Measurements from ENCODE around the gene CREBZF. TPM values are rescaled to one million over a fixed set of nuclear protein-coding genes. Genes with fewer than 3 reads are reported as not detected.

The CREBZF gene
- total and polyA plus RNA-seq, 2 donors (not counting 1 experiment from before 2014, with no cell fraction given), result 64.9 to 109 TPM

GRCh38 chr11:85685820-85686459, 21.0 kb upstream of the CREBZF start, which contains the start of gene CCDC89:
Gene CCDC89, minus strand, starts transcription at chr11:85686195. Its CDS starts 65 bp downstream, at chr11:85686130.
- Mint-ChIP-seq H3K9me3 (ENCODE audit: insufficient read depth) (no peaks in the 10 kb centered on the region), H3K4me3 (no peak within 1 kb of the TSS), H3K27ac (no peak within 1 kb of the TSS), H3K4me1 (peaks cover 17% of the 10 kb centered on the region), H3K27me3 (peaks cover 3% of the 10 kb centered on the region)
- H4K20me1 ChIP-seq (ENCODE audit: control insufficient read depth, insufficient read depth, low read length, poor library complexity, severe bottlenecking), result no peaks in the 10 kb centered on the region
- H2AFZ ChIP-seq (ENCODE audit: insufficient read depth, low read depth, low read length, poor library complexity, severe bottlenecking), result no peak within 1 kb of the TSS
- CTCF ChIA-PET, result interaction anchor here (0.9 kb wide), 1 partner anchor 11 kb away, joined by 3 read pairs; no protein-coding TSS in a partner anchor
- TF ChIP-seq CTCF (IDR thresholded peaks at IDR 0.05), result no peak
- TF ChIP-seq EZH2 (IDR thresholded peaks at IDR 0.05; ENCODE audit: borderline replicate concordance, insufficient read depth, low read depth, low read length, poor library complexity, severe bottlenecking), result no peak
- H3K27ac ChIP-seq (ENCODE audit: low read length in 2 of 2), result no peak within 1 kb of the TSS
- peaks cover 0 to 4% of the 10 kb centered on the region in 2 donors for H3K4me1 ChIP-seq (ENCODE audit: control insufficient read depth in 2 of 2, insufficient read depth in 2 of 2, low read length in 2 of 2)
- ATAC-seq (ENCODE audit: low read depth), result no peak
- no peak within 1 kb of the TSS for H3K9ac ChIP-seq (ENCODE audit: low read length)
- no peaks in the 10 kb centered on the region for H3K9me3 ChIP-seq (ENCODE audit: control extremely low read depth in 1 of 3, control insufficient read depth in 2 of 3, insufficient read depth in 1 of 3, low read length in 2 of 3)
- no peaks in the 10 kb centered on the region for H3K36me3 ChIP-seq (replicated peaks in 1 of 2; ENCODE audit: control extremely low read depth in 1 of 2, control insufficient read depth in 1 of 2, extremely low read depth in 1 of 2, insufficient read depth in 2 of 2, low read length in 1 of 2)
- no peak within 1 kb of the TSS for H3K4me3 ChIP-seq (ENCODE audit: control extremely low read depth in 1 of 5, extremely low read depth in 1 of 5, insufficient read depth in 1 of 5, low read depth in 2 of 5, low read length in 4 of 5)
- no peak for DNase-seq
- H3K4me2 ChIP-seq (replicated peaks; ENCODE audit: low read depth, low read length, poor library complexity, severe bottlenecking), result no peak within 1 kb of the TSS
- intact Hi-C loops (cut with micrococcal nuclease), result no loop called here
- WGBS (ENCODE audit: insufficient coverage), result 95% methylated on average over 10 of the region's 13 CpGs
- peaks cover 3% of the 10 kb centered on the region for H3K79me2 ChIP-seq (ENCODE audit: control insufficient read depth, insufficient read depth, low read length)
- H3K27me3 ChIP-seq (replicated peaks in 1 of 4; ENCODE audit: control extremely low read depth in 1 of 4, control insufficient read depth in 3 of 4, insufficient read depth in 4 of 4, low read length in 3 of 4), result peaks cover 0 to 4% (median 0%) of the 10 kb centered on the region in 4 experiments
- POLR2A ChIA-PET, result no interaction called here

GRCh38 chr11:85685125-85685819, 20.3 kb upstream of the CREBZF start:
- Histone ChIP-seq H3K4me3 (ENCODE audit: control extremely low read depth in 1 of 5, extremely low read depth in 1 of 5, insufficient read depth in 1 of 5, low read depth in 2 of 5, low read length in 4 of 5) (no peak overlapping the region), H3K36me3 (replicated peaks in 1 of 2; ENCODE audit: control extremely low read depth in 1 of 2, control insufficient read depth in 1 of 2, extremely low read depth in 1 of 2, insufficient read depth in 2 of 2, low read length in 1 of 2) (no peaks in the 10 kb centered on the region), H3K4me1 (ENCODE audit: control insufficient read depth in 2 of 2, insufficient read depth in 2 of 2, low read length in 2 of 2) (peaks cover 0 to 4% of the 10 kb centered on the region in 2 donors), H3K79me2 (ENCODE audit: control insufficient read depth, insufficient read depth, low read length) (peaks cover 3% of the 10 kb centered on the region), H3K27ac (ENCODE audit: low read length in 2 of 2) (no peak overlapping the region), H3K9me3 (ENCODE audit: control extremely low read depth in 1 of 3, control insufficient read depth in 2 of 3, insufficient read depth in 1 of 3, low read length in 2 of 3) (no peaks in the 10 kb centered on the region), H3K4me2 (replicated peaks; ENCODE audit: low read depth, low read length, poor library complexity, severe bottlenecking) (no peak overlapping the region), H4K20me1 (ENCODE audit: control insufficient read depth, insufficient read depth, low read length, poor library complexity, severe bottlenecking) (no peaks in the 10 kb centered on the region), H3K9ac (ENCODE audit: low read length) (no peak overlapping the region), H3K27me3 (replicated peaks in 1 of 4; ENCODE audit: control extremely low read depth in 1 of 4, control insufficient read depth in 3 of 4, insufficient read depth in 4 of 4, low read length in 3 of 4) (peaks cover 0 to 9% (median 0%) of the 10 kb centered on the region in 4 experiments), H2AFZ (ENCODE audit: insufficient read depth, low read depth, low read length, poor library complexity, severe bottlenecking) (no peak overlapping the region)
- intact Hi-C loops (cut with micrococcal nuclease), result no loop called here
- H3K4me3 Mint-ChIP-seq, result no peak overlapping the region
- no peaks in the 10 kb centered on the region for H3K9me3 Mint-ChIP-seq (ENCODE audit: insufficient read depth)
- WGBS (ENCODE audit: insufficient coverage), result 94% methylated on average over 15 of the region's 15 CpGs
- ChIA-PET CTCF (no interaction called here), POLR2A (no interaction called here)
- ATAC-seq (ENCODE audit: low read depth) (no peak), DNase-seq (no peak)
- TF ChIP-seq CTCF (IDR thresholded peaks at IDR 0.05), result no peak
- peaks cover 5% of the 10 kb centered on the region for H3K27me3 Mint-ChIP-seq
- peaks cover 17% of the 10 kb centered on the region for H3K4me1 Mint-ChIP-seq
- H3K27ac Mint-ChIP-seq, result no peak overlapping the region

Data from B cell (primary cell).